HG02870 (cell line): ENCODE results near the gene HPDL.

Source experiments
- ATAC-seq: cut with Tn5 transposase; IDR thresholded peaks from one replicate; pipeline ENCODE4 v1.9.1; 2021; ENCODE audit warnings: mild to moderate bottlenecking, moderate library complexity; ENCODE audit not compliant: unreplicated experiment

Gene HPDL

DNA sequence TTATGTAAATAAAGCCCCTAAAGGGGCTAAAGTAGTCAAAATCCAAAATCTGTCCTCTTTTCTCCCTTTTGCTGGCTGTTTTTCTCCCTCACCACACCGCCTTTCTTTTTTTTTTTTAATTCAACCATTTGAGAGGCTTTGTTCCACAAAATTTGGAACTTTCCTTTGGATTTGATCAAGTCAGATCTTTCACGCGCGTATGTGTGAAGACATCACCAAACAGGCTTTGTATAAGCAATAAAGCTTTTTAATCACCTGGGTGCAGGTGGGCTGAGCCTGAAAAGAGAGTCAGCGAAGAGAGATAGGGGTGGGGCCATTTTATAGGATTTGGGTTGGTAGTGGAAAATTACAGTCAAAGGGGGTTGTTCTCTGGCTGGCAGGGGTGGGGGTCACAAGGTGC lies 5.3 kb upstream of the HPDL start:
- ATAC-seq: no peak

DNA sequence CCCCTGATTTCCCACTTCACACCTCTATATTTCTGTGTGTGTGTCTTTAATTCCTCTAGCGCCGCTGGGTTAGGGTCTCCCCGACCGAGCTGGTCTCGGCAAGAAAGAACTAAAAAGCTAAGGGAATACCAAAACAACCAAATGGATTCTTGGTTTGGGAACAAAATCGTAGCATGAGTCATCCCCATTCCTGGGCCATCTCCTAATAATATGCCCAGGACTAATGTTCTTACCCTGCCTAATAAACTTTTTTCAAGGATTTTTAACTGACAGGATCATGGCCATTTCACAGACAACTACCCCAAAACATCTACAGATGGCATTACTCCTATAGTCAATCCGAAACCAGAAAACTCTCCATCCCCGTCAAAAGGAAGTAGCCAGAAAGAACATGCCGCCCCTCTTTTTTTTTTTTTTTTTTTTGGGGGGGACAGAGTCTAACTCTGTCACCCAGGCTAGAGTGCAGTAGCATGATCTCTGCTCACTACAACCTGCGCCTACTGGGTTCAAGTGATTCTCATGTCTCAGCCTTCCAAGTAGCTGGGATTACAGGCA lies 4.1 kb upstream of the HPDL start:
- no peak for ATAC-seq

DNA sequence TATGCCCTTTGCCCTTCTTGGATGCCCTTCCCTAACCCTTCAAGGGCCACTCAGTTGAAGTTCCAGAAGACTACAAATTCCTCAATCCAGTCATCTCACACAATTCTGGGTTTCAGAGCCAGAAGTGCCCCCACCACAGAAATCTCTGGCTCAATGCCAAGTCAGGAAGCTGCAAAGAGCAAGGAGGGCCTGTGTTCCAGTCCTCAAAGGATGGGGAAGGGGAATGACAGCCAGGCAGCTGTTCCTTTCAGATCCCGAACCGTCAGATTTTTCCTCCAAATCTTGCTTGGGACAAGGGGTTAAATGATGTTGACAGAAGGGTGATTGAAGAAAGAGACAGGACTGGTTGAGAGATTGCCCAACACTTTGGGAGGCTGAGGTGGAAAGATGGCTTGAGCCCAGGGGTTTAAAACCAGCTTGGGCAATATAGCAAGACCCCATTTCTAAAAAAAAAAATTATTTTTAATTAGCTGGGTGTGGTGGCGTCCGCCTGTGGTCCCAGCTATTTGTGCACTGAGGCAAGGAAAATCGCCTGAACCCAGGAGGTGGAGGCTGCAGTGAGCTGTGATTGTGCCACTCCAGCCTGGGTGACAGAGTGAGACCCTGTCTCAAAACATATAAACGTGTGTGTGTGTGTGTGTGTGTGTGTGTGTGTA lies 716 bp upstream of the HPDL start:
- ATAC-seq: no peak

DNA sequence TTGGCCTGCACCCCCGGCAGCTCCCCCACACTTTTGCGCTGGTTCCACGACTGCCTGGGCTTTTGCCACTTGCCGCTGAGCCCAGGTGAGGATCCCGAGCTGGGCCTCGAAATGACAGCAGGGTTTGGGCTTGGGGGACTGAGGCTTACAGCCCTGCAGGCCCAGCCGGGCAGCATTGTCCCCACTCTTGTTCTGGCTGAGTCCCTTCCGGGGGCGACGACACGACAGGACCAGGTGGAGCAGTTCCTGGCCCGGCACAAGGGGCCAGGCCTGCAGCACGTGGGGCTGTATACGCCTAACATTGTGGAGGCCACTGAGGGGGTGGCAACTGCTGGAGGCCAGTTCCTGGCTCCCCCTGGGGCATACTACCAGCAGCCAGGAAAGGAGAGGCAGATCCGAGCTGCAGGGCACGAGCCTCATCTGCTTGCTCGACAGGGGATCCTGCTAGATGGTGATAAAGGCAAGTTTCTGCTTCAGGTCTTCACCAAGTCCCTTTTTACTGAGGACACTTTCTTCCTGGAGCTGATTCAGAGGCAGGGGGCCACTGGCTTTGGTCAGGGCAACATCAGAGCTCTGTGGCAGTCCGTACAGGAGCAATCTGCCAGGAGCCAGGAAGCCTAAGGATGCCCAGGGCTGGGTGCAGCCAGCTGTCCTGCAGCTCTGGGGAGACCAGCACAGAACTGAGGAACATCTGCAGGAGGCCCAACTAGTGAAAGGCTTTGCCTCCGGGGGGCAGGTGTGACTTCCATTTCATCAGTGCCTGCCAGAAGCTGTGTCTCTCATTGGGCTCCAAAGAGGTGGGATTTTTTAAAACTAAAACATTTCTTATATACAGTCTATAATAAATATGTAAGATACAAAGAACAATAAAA lies 1.2 kb downstream of the HPDL start:
- no peak for ATAC-seq

DNA sequence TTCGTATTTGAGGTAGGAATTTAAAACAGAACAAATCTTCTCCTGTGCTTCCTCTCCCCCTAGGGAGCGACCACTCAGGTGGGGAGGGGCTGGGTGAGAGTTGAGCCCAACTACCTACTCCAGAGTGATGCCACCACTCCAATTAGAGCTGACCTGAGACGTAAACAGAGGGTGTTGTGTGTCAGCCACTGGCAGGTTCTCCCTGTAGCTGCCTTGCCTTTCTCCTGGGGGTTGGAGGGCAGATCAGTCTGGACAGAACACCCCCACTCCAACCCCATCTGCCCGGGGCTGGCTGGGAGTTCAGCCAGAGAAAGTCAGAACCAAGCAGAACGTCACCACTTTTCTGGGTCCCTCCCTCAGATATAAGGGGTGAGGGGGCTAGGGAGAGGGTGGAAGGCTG lies 2.0 kb downstream of the HPDL start:
- ATAC-seq: no peak

DNA sequence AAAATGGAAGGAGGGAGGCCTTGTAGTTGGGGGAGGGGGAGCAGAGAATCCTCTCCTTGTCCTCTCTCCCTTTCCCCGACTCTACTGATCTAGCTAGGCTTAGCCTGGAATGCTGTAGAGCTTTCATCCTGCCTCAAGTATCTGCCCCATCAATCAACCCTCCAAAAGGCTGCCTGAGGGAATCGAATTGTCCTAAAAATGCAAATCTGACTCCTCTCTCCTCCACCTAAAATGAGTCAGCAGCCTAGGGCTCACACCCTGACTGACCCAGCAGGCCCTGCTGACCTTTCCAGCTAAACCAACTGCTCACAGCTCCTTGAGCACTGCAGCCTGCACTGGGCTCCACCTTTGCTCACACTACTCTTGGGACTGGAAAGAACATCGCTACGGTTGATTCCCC lies 2.8 kb downstream of the HPDL start:
- ATAC-seq: no peak

DNA sequence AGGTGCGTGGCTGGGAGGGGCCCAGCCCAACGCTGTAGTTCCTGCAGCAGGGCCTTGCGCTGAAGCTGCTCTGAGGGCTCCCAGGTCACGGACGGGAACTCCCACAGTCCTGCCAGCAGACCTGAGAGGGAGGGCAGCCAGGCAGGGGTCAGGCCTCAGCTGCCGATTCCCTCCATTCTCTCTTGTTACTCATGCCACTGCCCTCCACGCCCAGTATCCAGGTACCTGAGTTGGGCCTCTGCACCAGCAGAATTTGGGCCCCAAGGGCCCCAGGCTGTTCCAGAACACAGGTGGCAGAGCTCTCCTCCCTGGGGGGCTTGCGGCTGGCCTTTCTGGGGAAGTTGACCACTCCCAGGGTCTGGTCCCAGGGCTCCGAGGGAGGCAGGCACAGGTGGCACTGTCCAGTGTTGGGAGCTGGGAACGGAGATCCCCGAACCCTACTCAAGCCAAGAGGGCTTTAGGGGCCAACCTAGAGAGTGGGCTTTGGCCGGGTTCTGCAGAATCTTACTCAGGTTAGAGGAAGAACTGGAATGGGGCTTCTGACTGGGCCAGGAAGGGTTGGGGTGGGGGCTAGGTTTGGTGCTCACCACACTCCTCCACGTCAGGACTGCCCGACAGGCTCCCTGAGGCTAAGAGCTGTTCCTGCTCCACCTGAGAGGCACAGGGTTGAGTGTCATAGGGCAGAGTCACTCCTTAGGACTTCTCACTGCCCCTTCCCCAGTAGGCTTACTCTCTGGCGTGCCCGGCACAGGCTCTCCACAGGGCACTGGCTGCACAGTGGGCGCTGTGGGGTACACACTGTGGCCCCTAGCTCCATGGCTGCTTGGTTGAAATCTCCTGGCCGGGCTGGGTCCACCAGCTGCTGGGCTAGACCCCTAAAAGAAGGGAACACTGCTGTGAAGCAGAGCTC lies 5.0 kb downstream of the HPDL start:
- ATAC-seq: no peak

DNA sequence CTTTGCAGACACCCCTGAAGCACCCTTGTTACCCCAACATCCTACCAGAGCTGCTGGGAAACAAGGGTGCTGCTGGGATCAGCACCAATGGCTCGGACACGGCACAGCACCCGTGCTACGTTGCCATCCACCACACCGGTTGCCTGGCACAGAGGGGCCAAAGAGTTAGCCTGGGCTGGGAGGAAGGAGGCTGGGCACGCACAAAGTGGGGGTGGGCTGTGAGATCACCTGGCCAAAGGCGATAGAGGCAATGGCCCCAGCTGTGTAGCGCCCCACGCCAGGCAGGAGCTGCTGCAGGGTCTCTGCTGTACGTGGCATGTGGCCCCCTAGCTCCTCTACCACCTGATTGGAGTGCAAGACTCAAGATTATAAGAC lies 5.6 kb downstream of the HPDL start:
- no peak for ATAC-seq

DNA sequence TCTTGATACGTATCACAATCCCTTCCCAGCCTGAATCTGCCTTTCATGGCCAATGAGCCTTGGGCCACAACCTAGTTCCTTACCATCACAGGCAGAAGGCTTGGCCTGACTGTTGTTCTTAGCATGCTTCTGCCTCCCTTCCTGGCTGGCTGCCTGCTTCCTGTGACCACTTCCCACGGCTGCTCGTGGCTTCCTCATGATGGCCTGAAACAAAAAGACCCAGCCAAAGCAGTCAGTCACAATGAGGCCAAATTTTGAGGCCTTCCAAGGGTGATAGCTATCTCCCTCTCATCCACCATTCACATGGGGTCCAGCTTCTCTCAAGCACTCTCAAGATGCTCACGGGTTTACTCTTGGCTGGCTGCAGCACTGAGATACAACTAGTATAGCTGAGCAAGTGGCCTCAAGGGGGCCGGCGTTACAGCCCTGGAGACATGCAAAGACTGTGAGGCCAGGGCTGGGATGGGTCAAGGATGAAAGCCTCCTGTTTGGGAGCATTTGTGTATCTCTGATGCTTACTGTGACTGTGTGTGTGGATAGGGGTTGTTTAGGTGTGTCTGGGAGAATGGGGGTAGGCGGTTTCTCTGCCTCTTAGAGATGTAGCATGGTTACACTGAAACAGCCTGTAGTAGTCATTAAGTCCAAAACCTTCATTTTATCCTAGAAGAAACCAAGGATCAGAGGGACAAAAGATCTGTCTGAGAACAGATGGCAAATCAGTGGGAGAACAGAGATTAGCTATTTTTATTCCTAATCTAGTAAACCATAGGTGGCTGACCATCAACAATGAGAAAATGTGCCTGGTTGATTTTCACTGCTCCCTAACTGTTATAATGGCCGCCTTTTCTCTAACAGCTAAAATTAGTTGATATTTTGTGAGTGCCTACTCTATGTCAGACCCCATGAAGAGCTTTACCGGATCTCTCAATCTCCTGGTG lies 7.9 kb downstream of the HPDL start:
- ATAC-seq: no peak

DNA sequence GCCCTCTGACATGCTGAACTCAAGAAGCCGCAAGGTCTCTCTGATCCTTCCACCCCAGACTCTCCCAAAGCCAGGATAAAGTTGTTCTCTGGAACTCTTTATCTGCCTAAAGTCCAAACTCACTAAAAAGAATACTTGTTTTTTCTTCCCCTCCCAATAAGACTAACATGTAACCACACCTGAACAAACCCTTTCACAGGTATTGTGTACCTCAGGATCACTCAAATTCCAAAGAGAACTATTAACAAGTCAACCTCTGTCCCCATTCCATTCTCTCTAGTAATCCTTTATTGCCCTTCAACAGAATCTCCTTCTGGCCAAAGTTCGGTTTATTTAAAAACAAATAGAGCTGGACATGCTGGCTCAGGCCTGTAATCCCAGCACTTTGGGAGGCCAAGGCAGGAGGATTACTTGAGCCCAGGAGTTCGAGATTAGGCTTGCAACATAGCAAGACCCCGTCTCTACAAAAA lies 9.2 kb downstream of the HPDL start:
- ATAC-seq: no peak

DNA sequence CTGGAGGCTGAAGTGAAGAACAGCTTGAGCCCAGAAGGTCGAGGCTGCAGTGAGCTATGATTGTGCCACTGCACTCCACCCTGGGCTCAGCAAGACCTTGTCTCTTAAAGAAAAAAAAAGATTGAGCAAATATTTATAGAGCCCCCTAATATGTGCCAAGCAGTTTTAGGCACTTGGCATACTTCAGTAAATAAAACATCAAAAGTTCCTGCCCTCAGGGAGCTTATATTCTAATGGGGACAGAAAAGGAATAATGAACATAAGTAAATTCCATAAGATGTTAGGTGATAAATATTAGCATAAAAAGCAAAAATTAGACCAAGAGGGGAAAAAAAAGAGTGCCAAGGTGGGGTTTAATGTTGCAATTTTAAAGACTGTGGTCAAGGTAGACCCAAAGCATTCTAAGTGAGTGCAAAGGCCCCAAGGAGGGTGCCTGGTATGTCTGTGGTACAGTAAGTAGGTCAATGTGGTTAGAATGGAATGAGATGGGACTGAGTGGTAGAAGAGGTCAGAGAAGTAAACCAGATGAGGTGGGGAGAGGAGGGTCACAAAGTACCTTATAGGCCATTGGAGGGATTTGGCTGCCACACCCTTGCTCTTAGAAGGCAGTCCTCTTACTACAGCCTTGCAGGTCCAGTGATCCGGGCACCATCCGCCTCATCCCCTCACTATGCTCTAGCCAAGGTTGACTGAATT lies 11.1 kb downstream of the HPDL start:
- ATAC-seq: no peak

DNA sequence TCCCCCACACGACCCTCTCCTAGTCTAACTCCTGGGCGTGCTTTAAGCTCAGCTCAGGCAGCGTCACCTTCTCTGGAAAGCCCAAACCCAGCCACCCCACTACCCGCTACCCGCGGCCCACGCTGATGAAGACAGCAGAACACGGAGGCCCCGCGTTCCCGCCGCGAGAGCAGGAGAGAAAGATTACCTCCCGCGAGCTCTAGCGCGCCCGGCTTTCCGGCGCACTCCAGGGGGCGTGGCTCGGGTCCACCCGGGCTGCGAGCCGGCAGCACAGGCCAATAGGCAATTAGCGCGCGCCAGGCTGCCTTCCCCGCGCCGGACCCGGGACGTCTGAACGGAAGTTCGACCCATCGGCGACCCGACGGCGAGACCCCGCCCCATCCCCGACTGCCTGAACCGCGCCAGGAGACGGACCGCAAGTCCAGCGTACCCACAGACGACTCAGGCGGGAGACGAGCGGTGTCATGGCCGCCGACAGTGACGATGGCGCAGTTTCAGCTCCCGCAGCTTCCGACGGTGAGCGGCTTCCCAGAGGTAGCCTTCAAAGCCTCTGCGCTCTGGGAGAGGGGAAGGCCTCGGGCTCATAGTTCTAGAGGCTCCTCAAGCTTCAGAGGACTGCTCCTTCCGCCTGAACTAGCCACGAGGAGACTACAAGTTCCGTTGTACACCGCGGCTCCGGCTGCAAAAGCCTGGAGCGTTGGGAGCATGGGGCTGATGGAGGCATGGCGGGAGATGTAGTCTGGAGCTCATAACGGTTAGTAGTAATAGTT lies 13.3 kb downstream of the HPDL start, which contains the start of the genes MUTYH and TOE1:
Gene MUTYH, minus strand, starts transcription at position 652 of the 770 bp plus-strand sequence. CDS start 5,935 bp downstream, outside the sequence.
Gene TOE1, plus strand, starts transcription at position 382 of the 770 bp plus-strand sequence. Its CDS starts 83 bp downstream, at position 465.
- ATAC-seq: peak; percentile 77

DNA sequence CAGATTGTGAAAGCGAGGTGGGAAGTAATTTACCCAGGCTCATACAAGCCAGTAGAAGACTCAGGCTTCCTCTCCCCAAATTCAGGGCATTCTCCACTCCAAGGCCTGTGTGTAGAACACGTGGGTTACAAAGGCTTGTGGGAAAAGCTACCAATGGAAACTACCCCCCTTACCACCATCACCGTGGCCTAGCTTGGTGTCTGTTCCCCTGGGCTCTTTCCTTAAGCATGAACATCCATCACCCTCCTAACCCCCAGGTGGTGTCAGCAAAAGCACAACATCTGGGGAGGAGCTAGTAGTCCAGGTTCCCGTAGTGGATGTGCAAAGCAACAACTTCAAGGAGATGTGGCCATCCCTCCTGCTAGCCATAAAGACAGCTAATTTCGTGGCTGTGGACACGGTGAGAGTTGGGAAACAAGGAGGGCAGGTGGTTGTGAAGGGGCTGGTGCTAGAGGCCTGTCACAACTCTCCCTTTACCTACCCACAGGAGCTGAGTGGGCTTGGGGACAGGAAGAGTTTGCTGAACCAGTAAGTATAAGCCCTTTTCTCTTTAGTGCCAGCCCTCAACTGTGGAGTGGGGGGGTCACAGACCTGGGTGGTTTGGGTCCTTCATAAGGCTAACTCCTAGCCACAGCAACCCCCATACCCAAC lies 14.2 kb downstream of the HPDL start:
- ATAC-seq: no peak

DNA sequence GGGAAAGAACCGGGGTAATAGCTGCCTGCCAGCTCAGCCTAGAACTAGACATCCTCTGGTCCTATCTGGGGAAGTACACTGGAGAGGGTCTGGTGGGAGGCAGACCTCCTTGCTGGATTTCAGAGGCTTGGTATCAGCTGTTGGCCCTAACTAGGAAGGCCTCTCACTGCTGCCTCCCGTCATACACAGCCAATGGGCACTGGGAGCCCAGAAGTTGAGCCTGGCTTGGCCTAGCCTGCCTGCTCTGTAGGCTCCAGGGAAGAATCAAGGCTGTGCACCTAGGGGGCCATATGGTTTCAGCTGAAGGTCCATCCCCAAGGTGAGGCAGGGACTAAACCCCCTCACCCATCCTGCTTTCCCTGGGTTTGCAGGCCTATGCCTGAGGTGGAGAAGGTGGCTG lies 17.8 kb downstream of the HPDL start:
- ATAC-seq: no peak

DNA sequence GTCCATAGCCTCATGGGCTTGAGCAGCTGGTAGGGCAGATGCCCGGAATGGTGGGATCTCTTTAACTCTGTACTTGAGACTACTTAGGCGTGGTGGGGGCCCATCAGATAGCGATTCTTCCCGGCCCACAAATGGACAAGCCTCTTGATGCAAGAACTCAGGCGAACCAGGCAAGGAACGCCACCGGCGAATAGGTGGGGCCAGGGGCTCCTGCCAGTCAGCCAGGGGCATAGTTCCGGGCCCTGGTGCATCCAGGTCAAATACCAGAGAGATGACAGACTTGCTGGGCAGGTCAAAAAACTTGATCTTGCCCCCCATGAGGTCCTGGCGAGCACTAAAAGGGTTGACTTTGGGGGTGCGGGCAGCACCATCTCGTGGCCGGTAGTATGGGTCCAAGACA lies 18.3 kb downstream of the HPDL start:
- no peak for ATAC-seq

DNA sequence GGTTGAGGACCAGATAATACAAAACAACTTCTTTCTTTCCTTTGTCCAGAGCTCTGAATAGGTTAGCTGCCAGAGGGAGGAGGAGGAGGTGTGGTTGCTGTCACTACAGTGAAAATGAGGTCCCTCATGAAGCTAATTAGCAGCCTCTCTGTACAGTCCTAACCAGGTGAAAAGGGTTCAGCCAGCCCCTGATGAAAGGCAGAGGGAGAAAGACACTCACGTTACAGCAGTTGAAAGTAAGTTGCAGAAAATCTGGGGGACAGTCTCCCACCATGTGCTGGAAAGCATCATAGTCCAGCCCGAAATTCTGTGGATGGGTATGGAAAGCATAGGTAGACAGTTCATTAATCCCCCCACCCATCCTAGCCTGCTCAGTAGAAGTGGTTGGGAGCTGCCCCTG lies 19.8 kb downstream of the HPDL start:
- ATAC-seq: no peak

DNA sequence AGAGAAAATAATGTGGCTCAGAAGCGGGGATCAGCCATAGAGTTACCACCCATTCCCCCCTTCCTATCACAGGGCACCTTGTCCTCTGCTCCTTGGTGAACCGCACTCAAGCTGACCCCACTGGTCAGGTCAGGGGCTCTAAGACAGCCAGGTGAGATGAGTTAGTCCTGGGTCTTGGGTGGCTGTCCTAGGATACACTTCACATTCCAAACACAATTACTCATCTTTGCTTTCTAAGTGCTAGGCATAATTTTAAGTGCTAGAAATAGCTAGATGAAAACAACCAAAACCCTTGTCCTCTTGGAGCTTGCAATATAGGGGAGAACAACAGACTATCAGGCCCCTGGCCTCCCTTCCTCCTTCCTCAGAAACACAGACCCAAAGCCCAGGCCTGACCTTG lies 21.3 kb downstream of the HPDL start:
- ATAC-seq: no peak

DNA sequence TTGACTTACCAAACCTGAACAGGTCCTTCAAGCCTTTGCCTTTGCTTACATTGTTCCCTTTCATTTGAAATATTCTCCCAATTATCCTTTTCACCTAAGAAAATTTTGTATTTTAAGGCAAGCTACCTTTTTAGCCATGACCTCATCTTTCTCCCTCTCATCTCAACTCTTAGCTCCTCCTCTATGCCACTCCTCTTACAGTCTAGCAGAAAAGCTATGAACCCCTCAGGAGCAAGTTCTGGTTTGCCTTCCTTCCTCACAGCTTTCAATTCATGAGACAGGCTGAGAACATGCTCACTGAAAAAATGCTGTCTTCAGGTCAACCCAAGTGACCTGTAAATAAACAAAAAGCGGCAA lies 21.9 kb downstream of the HPDL start:
- no peak for ATAC-seq
